HG03196 (cell line): ENCODE results near the gene ATOX1.
"Not testable (repeated sequence)": the region's sequence is repeated elsewhere in the genome, so short reads cannot be mapped to it uniquely, and the experiment has no call there.

Experiments
- ATAC-seq: cut with Tn5 transposase; IDR thresholded peaks from one replicate; pipeline ENCODE4 v1.9.1; 2021; ENCODE audit not compliant: unreplicated experiment

Gene ATOX1

GRCh38 chr5:151734064-151734408, 24.4 kb downstream of the ATOX1 start:
- no peak for ATAC-seq

DNA sequence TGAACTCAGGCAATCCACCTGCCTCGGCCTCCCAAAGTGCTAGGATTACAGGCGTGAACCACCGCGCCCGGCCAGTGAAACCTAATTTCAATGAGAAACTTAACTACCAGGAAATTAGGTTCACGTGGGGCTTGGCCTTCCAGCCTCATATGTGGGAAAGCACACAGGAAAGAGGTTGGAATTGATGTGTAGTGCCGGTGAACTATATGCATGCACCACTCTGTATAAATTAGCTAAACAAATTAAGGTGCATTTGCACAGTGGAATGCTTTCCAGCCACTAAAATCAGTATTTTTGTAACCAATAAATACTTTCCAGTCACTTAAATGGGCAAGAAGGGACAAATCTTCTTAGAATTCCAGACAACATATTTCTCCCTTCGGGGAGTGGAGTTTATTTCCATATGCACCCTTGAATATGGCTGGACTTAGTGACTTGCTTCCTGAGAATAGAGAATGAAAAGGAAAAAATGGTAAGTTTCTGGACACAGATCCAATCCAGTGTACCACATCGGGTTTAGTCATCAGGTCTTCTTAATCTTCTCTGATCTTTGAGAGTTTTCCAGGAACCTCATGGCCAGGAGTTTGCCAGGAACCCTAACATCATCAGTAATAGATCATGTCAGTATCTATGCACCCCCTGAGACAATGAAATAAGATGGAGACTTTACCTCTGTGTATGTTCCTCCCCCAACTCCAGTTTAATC, 24.9 kb downstream of the ATOX1 start:
- no peak for ATAC-seq

GRCh38 chr5:151730381-151730780, 28.1 kb downstream of the ATOX1 start:
- no peak for ATAC-seq

DNA sequence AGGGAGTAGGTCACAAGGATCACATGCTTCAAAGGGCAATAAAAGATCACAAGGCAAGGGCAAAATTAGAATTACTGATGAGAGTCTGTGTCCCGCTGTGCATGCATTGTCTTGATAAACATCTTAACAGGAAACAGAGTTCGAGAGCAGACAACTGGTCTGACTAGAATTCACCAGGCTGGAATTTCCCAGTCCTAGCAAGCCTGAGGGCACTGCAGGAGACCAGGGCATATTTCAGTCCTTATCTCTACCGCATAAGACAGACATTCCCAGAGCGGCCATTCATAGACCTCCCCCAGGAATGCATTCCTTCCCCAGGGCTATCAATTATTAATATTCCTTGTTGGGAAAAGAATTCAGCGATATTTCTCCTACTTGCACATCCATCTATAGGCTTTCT, 28.8 kb downstream of the ATOX1 start:
- not testable (repeated sequence) for ATAC-seq

- ATAC-seq = no peak
These were observed 34.1 kb downstream of the ATOX1 start for GRCh38 chr5:151724360-151724759.

- ATAC-seq = no peak
These were observed 35.9 kb downstream of the ATOX1 start for GRCh38 chr5:151722546-151722945.

DNA sequence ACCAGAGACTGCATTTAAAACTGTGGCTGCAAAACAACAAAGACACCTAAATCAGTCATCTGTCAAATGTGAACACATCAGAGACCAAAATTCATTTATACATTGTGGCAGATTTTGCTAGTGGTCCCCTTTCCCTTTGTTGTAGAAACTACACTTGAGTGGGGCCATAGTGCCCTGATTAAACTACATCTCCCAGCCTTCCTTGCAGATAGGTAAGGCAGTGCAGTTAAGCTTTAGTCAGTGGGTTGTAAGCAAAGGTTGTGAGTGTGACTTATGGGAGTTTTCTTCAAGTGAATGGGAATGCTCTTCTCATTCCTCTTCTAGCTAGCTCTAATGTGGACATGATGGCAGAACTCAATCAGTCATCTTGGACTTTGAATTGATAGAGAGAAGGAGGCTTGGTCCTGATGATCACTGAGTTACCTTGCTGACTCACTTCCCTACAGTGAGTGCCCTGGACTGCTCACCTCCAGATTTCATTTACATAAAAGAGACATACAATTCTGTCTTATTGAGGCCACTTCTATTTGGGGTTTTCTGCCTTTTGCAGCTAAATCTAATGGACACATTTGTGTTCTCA, 36.5 kb downstream of the ATOX1 start:
- ATAC-seq = no peak

DNA sequence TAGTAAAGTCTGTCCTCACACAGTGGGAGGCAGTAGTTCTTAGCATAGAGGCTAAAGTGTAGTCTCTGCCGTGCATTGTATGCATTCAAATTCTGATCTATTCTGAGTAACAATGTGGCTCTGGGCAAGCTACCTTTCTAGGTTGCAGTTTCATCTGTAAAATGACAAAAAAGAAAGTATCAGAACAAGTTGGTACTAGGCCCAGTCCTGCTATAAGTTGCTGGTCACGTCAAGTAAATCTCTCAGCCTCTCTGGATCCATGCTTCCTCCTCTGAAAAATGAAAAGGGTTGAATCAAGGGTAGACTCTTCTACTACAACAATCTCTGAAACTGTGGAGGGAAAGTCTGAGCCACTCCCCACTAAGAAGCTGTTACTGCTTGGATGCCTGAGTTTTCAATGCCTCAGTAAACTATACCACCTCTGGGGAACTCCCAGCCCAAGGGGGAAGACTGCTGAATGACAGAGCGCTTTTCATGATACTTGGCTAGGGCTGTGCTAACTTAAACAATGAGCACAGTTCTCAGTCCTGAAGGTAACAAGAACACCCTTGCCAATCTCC, 37.3 kb downstream of the ATOX1 start:
- peak; percentile 83 for ATAC-seq

DNA sequence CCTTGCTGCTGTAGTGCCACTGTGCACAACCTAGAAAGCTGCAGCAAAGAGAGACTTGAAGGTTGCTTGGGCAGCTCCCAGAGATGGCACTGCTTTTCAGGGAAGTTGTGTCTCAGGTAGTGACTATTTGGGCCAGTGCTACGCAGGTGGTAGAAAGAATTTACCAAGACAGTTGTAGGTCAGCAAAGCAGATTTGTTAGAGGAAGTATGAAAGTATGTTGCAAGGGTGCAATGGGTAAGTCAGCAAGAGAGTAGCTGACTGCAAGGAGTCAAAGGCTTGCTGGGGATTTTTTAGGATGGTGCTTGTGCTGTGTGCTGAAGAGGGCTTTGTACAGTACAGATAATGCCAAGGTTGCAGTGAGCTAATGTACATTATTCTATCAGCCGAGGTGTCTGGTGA, 38.2 kb downstream of the ATOX1 start:
- ATAC-seq = no peak

- no peak for ATAC-seq
These were observed 39.0 kb downstream of the ATOX1 start for GRCh38 chr5:151719228-151720000.

DNA sequence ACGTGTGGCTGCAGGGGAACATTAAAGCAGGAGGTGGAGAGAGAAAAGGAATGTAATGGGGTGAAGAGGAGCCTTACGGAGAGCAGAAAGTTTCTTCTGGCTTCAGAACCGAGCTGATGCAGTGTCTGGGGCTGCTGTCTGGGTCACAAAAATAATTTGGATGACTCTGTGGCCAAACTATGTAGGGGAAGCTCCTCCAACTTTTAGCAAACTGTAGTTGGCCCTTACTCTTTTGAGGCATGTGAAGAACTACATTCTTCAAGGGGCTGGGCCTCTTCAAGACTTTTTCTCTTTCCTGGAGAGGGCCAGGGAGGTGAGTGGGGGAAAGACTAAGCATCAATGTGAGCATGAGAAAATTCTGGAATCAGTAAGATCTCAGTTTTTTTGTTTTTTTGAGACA, 39.8 kb downstream of the ATOX1 start:
- no peak for ATAC-seq

DNA sequence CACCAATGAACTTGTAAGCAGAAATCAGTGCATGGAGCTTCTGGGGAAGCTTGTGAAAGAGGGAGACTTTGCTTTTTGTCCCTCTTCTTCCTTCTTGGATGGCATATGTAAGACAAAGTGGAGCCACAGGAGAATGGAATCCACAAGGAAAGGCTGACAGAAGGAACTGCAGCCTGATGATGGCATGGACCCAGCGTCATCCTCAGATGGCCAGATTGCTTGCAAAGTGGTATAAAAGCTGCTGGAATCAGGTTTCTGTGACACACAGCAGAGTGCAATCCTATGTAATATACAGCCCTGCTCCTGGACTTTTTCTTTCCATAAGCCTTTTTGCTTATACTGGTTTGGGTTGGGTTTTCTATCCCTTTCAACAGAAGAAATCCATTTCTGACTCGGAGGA, 40.3 kb downstream of the ATOX1 start:
- no peak for ATAC-seq

- no peak for ATAC-seq
These were observed 41.0 kb downstream of the ATOX1 start for GRCh38 chr5:151717416-151717815.

DNA sequence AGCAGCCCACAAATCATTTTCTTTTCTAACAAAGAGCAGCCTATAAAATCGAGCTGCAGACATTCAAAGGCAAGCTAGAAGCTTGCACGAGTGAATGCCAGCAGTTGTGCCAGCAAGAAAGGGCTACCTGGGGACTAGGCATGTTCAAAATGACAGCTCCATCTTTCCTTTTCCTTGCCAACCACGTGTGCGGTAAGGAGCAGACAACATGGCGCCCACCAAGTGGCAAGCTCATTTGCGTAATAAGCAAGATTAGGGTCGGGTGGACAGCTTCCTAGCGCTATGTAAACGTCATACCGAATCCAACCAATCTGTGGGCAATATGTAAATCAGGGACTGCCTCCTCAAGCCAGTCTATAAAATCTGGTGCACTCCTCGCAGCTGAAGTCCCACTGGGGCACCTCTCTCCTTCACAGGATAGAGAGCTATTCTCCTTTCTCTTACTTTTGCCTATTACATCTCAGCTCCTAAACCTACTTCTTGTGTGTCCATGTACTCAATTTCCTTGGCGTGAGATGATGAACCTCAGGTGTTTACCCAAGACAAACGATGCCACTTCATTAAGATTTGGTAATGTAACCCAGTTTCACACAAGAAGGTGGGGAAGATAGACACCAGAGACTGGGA, 49.2 kb downstream of the ATOX1 start:
- ATAC-seq = no peak

GRCh38 chr5:151708126-151708525, 50.3 kb downstream of the ATOX1 start:
- no peak for ATAC-seq

DNA sequence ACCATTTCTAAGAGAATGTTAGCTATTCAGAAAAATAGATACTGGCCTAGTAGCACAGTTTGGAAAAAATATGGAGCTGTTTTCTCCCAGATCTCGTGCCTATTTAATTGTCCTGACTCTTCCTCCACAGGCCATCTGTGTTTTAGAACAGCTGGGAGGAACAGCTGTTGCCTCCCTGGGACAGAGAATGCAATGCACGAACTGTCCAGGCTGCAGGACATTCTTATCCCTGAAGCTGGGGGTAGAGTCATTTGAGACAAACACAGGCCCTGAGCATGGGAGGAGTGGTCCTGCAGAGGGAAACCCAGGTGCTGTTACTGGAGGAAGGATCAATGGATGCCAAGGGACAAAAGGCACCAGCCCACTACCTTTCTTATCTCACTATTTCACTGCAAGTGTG, 50.9 kb downstream of the ATOX1 start:
- no peak for ATAC-seq

DNA sequence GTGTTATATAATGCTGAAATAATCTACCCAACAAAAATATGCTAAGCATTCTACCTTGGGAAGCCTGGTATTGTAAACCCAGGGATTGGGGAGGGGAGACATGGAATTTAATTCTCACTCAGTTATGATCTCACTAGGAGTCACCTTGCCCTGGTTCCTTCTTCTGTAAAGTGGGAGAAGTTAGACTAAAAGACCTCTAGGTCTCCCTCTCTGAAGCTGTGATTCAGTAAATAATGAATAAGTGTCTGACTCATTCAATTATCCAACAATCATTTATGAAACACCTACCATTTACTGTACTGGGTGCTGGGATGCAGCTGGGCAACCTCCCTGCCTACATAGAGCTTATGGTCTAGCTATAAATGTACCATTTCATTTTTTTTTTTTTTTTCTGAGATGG, 51.5 kb downstream of the ATOX1 start:
- ATAC-seq = no peak

DNA sequence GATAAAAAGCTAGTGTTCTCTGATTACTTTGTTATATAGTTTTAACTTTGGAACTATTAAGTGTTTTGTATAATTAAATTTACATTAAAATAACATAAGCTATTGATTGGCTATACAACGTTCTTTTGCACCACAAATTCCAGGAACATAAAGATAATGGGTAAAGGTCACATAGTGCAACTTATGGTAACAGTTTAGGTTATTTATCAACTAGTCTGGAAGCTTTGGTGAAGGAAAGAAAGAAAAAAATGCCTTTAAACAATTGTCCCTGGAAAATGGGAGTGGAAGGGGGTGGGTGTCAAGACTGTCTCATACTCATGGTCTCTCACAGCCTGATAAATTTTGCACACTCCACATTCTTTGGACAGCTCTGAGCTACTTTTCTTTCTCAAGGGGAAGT, 54.7 kb downstream of the ATOX1 start:
- ATAC-seq = no peak

DNA sequence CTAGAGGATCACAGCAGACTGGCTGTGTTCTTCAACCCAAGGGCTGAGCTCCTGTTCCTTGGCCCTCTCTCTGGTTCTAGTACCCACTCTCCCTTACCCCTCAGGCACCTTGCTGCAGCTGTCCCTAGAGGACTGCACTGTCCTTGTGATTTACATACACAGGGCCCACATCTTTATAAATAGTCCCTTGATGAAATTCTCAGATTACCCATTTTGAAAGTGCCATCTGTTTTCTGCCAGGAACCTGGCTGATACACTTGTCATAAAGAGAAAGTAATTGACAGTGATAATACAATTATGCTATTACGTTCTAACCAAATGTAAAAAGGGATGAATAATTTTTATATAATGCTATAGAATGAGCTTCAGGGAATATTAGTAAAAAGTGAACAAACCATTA, 55.2 kb downstream of the ATOX1 start:
- peak; percentile 93 for ATAC-seq

GRCh38 chr5:151700820-151701219, 57.6 kb downstream of the ATOX1 start:
- ATAC-seq = peak; percentile 56

DNA sequence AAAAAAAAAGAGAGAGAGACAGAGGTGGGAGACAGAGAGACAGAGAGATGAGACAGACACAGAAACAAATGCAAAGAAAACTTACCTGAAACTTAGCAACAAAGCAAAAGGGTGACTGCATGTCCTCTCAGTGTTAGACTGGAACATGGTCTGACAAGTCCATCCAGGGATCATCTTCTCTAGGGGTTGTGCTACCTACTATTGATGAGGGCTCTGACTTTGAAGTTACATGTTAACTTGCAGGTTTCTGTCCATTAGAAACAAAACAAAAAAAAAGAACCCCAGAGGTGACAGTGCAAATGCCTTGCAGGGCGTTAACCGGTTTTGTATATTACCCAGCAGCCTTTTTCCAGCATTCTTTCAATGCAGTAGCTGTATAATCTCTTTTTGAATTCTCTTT, 58.1 kb downstream of the ATOX1 start:
- ATAC-seq = peak; percentile 26
